Liver (tissue), 3 donors: Measurements from ENCODE around the gene FRK.

Experiments used
- ATF3 ChIP-seq: IDR thresholded peaks from 2 replicates; pipeline ENCODE4 v1.6.1; 2016; ENCODE audit warnings: antibody characterized with exemption
- CTCF ChIP-seq: fragments of 150-350 bp; IDR thresholded peaks from 2 replicates; pipeline ENCODE4 v1.5.1; 2017; ENCODE audit warnings: improper control_type of control experiment, low read depth, low read length; ENCODE audit not compliant: missing input control
- EGR1 ChIP-seq, 2 donors: IDR thresholded peaks; 2 replicates each; pipeline ENCODE4 v1.6.1; 2016 to 2018; ENCODE audit warnings: antibody characterized with exemption in 2 of 2, low read depth in 2 of 2
- FOXA1 ChIP-seq: IDR thresholded peaks from 2 replicates; pipeline ENCODE4 v1.6.1; 2016; ENCODE audit warnings: antibody characterized with exemption
- FOXA2 ChIP-seq: IDR thresholded peaks from 2 replicates; pipeline ENCODE4 v1.6.1; 2016; ENCODE audit warnings: antibody characterized with exemption
- GABPA ChIP-seq, 2 donors: IDR thresholded peaks in 1 of 2; conservative IDR thresholded peaks in 1 of 2; 2 replicates each; pipeline ENCODE4 v1.6.1; 2016; ENCODE audit warnings: antibody characterized with exemption in 2 of 2, mild to moderate bottlenecking in 1 of 2, moderate library complexity in 1 of 2
- RAD21 ChIP-seq, 2 donors: IDR thresholded peaks; 2 replicates each; pipeline ENCODE4 v1.6.1; 2016; ENCODE audit warnings: antibody characterized with exemption in 2 of 2, mild to moderate bottlenecking in 2 of 2
- REST ChIP-seq: IDR thresholded peaks from 2 replicates; pipeline ENCODE4 v1.6.1; 2016; ENCODE audit warnings: antibody characterized with exemption, mild to moderate bottlenecking
- SP1 ChIP-seq: IDR thresholded peaks from 2 replicates; pipeline ENCODE4 v1.6.1; 2018; ENCODE audit warnings: antibody characterized with exemption, mild to moderate bottlenecking
- TAF1 ChIP-seq: conservative IDR thresholded peaks from 2 replicates; pipeline ENCODE4 v1.6.1; 2016; ENCODE audit warnings: antibody characterized with exemption, mild to moderate bottlenecking
- TF ChIP-seq, protein P1 (sequence below): IDR thresholded peaks from 2 replicates; pipeline ENCODE4 v1.6.1; 2016; ENCODE audit warnings: antibody characterized with exemption
- donor health status: healthy.
- donor health status: healthy.

DNA sequence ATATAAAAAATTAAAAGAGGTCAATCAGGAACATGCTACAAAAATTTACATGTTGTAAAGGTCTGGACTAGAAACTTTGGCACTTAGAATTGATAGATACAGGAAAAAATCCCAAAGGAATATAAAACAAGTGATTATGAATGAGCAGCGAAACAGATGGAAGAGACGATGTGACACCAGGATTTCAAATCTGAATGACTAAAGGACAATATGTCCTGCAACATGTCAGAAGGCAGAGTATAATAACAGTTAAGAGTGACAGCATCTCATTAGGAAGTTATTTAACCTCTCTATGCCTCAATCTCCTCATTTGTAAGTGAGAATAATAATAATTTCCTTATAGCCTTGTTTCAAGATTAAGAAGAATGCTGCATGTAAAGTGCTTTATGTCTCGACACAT lies 50.3 kb downstream of the FRK start:
- no peak for TF ChIP-seq CTCF
- no peak for TF ChIP-seq RAD21 (IDR thresholded peaks at IDR 0.05)
- TF ChIP-seq, protein P1, sequence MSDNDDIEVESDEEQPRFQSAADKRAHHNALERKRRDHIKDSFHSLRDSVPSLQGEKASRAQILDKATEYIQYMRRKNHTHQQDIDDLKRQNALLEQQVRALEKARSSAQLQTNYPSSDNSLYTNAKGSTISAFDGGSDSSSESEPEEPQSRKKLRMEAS, result no peak
- no peak for TF ChIP-seq REST
- no peak for TF ChIP-seq FOXA1
- TF ChIP-seq TAF1, result no peak
- no peak for TF ChIP-seq SP1
- no peak for TF ChIP-seq EGR1 (IDR thresholded peaks at IDR 0.05; ENCODE audit: low read depth in 2 of 2)
- TF ChIP-seq FOXA2, result no peak
- no peak for TF ChIP-seq ATF3
- TF ChIP-seq GABPA (IDR thresholded peaks at IDR 0.05 in 1 of 2, conservative IDR thresholded peaks at IDR 0.05 in 1 of 2), result no peak
